NT2/D1 (cell line): ENCODE results near the gene DNAJC16.

Experiments
- SUZ12 ChIP-seq: IDR thresholded peaks from 2 replicates; pipeline ENCODE4 v1.6.1; 2011; ENCODE audit not compliant: insufficient read length, insufficient read depth; ENCODE audit errors: extremely low read depth
- YY1 ChIP-seq: IDR thresholded peaks from 2 replicates; pipeline ENCODE4 v1.6.1; 2011; ENCODE audit not compliant: insufficient read length, insufficient read depth
- ZNF274 ChIP-seq: IDR thresholded peaks from 2 replicates; pipeline ENCODE4 v1.6.1; 2011; ENCODE audit warnings: mild to moderate bottlenecking, low read depth, low read length

DNA sequence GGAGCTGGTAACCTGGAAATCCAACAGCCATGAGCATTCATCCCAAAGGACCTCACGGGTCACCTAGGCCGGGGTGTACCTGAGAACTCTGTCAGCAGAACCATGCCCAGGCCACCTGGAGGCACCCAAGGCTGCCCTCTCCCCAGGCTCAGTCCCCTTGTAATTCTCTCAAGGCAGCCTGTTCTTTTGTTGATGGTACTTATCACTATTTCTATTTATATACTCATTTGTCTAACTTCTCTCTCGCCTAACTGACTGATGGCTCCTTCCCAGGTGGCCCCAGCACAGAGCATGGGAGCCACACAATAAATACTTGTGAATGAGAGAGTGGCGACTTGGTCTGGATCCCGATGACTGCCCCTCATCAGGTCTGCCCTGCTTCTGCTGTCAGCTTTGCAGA, 19.4 kb upstream of the DNAJC16 start:
- TF ChIP-seq ZNF274 = no peak
- no peak for TF ChIP-seq YY1
- no peak for TF ChIP-seq SUZ12
